Activated CD4-positive, alpha-beta memory T cell treated with anti-CD3 and anti-CD28 coated beads for 36 hours (primary cell): ENCODE data around the gene TNFRSF13B. TPM values are rescaled to one million over a fixed set of nuclear protein-coding genes. Genes with fewer than 3 reads are reported as not detected.
A peak's percentile ranks its signal among the peaks of the same experiment; 100 is the strongest.

Experiments
- CTCF ChIA-PET: fragments of 350-600 bp; sonication (Branson Sonifier 250); formaldehyde crosslinking; loops from one replicate; lab custom pipeline; 2021; ENCODE audit warnings: antibody characterized with exemption, inconsistent platforms; lab: Charles Lee
- POLR2A ChIA-PET: fragments of 350-600 bp; sonication (Branson Sonifier 250); formaldehyde crosslinking; loops from one replicate; lab custom pipeline; 2021; ENCODE audit warnings: antibody characterized with exemption; lab: Charles Lee
- DNase-seq: peaks from one replicate; pipeline ENCODE4 v3.0.0-alpha.2; 2020
- H3K27ac Mint-ChIP-seq: one replicate; pipeline ENCODE4 v1.8.0; 2021; ENCODE audit warnings: mixed read lengths
- H3K27me3 Mint-ChIP-seq: one replicate; pipeline ENCODE4 v1.8.0; 2021; ENCODE audit warnings: mixed read lengths
- H3K36me3 Mint-ChIP-seq: one replicate; pipeline ENCODE4 v1.8.0; 2021; ENCODE audit warnings: mixed read lengths
- H3K4me1 Mint-ChIP-seq: one replicate; pipeline ENCODE4 v1.8.0; 2021; ENCODE audit warnings: low read depth, mixed read lengths
- H3K4me3 Mint-ChIP-seq: one replicate; pipeline ENCODE4 v1.8.0; 2021; ENCODE audit warnings: mild to moderate bottlenecking, mixed read lengths
- H3K9me3 Mint-ChIP-seq: one replicate; pipeline ENCODE4 v1.8.0; 2021; ENCODE audit warnings: mixed read lengths
- intact Hi-C: fragments of 100-400 bp; cut with micrococcal nuclease; formaldehyde crosslinking; loops from one replicate; pipeline ENCODE4 v1.15.1; 2023
- total RNA-seq, 2 experiments: library from RNA; stranded (reverse); gene quantifications; one replicate each; pipeline ENCODE4 v1.2.3, GENCODE V29; 2021

The TNFRSF13B gene
- total RNA-seq, 2 experiments from 2014 or later = not detected

- Mint-ChIP-seq H3K27ac (no peak overlapping the region), H3K4me3 (no peak overlapping the region), H3K27me3 (no peaks in the 10 kb centered on the region), H3K36me3 (peaks cover 2% of the 10 kb centered on the region), H3K4me1 (no peaks in the 10 kb centered on the region), H3K9me3 (peaks cover 13% of the 10 kb centered on the region)
- no peak for DNase-seq
- intact Hi-C loops = no loop called here
- CTCF ChIA-PET = no interaction called here
- POLR2A ChIA-PET = no interaction called here
Observed at GRCh38 chr17:16944334-16945135, 27.4 kb downstream of the TNFRSF13B start.

GRCh38 chr17:16943541-16944333 lies 28.2 kb downstream of the TNFRSF13B start:
- ChIA-PET CTCF (no interaction called here), POLR2A (no interaction called here)
- H3K36me3 Mint-ChIP-seq = no peaks in the 10 kb centered on the region
- no peak overlapping the region for H3K4me3 Mint-ChIP-seq
- H3K27me3 Mint-ChIP-seq = no peaks in the 10 kb centered on the region
- H3K27ac Mint-ChIP-seq = no peak overlapping the region
- peaks cover 6% of the 10 kb centered on the region for H3K9me3 Mint-ChIP-seq
- H3K4me1 Mint-ChIP-seq = no peaks in the 10 kb centered on the region
- intact Hi-C loops = no loop called here
- no peak for DNase-seq

GRCh38 chr17:16943032-16943352 lies 28.9 kb downstream of the TNFRSF13B start:
- ChIA-PET CTCF (no interaction called here), POLR2A (no interaction called here)
- Mint-ChIP-seq H3K27me3 (no peaks in the 10 kb centered on the region), H3K4me1 (no peaks in the 10 kb centered on the region), H3K4me3 (no peak overlapping the region), H3K27ac (no peak overlapping the region), H3K9me3 (peaks cover 2% of the 10 kb centered on the region), H3K36me3 (no peaks in the 10 kb centered on the region)
- intact Hi-C loops = no loop called here
- no peak for DNase-seq

- Mint-ChIP-seq H3K4me1 (no peaks in the 10 kb centered on the region), H3K4me3 (no peak overlapping the region), H3K27me3 (no peaks in the 10 kb centered on the region), H3K9me3 (no peaks in the 10 kb centered on the region), H3K27ac (no peak overlapping the region), H3K36me3 (no peaks in the 10 kb centered on the region)
- POLR2A ChIA-PET = no interaction called here
- intact Hi-C loops = no loop called here
- CTCF ChIA-PET = no interaction called here
- no peak for DNase-seq
Observed at GRCh38 chr17:16942141-16943031, 29.5 kb downstream of the TNFRSF13B start.

- H3K4me1 Mint-ChIP-seq = no peaks in the 10 kb centered on the region
- intact Hi-C loops = no loop called here
Observed at GRCh38 chr17:16941072-16942036, 30.6 kb downstream of the TNFRSF13B start.

GRCh38 chr17:16940116-16940881 lies 31.6 kb downstream of the TNFRSF13B start:
- no peak overlapping the region for H3K27ac Mint-ChIP-seq

More at GRCh38 chr17:16941072-16942036, 30.6 kb downstream of the TNFRSF13B start:
- Mint-ChIP-seq H3K4me3 (no peak overlapping the region), H3K9me3 (no peaks in the 10 kb centered on the region), H3K36me3 (no peaks in the 10 kb centered on the region), H3K27me3 (no peaks in the 10 kb centered on the region), H3K27ac (no peak overlapping the region)
- CTCF ChIA-PET = no interaction called here
- POLR2A ChIA-PET = no interaction called here
- DNase-seq = no peak

GRCh38 chr17:16939606-16940115 lies 32.3 kb downstream of the TNFRSF13B start:
- H3K36me3 Mint-ChIP-seq = no peaks in the 10 kb centered on the region
- CTCF ChIA-PET = no interaction called here

More at GRCh38 chr17:16940116-16940881, 31.6 kb downstream of the TNFRSF13B start:
- no peaks in the 10 kb centered on the region for H3K27me3 Mint-ChIP-seq
- H3K4me3 Mint-ChIP-seq = no peak overlapping the region
- no peaks in the 10 kb centered on the region for H3K9me3 Mint-ChIP-seq
- ChIA-PET CTCF (no interaction called here), POLR2A (no interaction called here)
- intact Hi-C loops = no loop called here
- no peak for DNase-seq
- H3K4me1 Mint-ChIP-seq = no peaks in the 10 kb centered on the region
- no peaks in the 10 kb centered on the region for H3K36me3 Mint-ChIP-seq

GRCh38 chr17:16939208-16939576 lies 32.7 kb downstream of the TNFRSF13B start:
- Mint-ChIP-seq H3K36me3 (no peaks in the 10 kb centered on the region), H3K9me3 (no peaks in the 10 kb centered on the region), H3K27ac (no peak overlapping the region), H3K4me3 (no peak overlapping the region), H3K27me3 (no peaks in the 10 kb centered on the region), H3K4me1 (no peaks in the 10 kb centered on the region)
- DNase-seq = no peak
- POLR2A ChIA-PET = no interaction called here
- CTCF ChIA-PET = no interaction called here
- intact Hi-C loops = no loop called here

More at GRCh38 chr17:16939606-16940115, 32.3 kb downstream of the TNFRSF13B start:
- intact Hi-C loops = no loop called here
- Mint-ChIP-seq H3K27ac (no peak overlapping the region), H3K27me3 (no peaks in the 10 kb centered on the region), H3K4me3 (no peak overlapping the region), H3K4me1 (no peaks in the 10 kb centered on the region), H3K9me3 (no peaks in the 10 kb centered on the region)
- peak; percentile 4 for DNase-seq
- POLR2A ChIA-PET = no interaction called here

GRCh38 chr17:16938496-16939207 lies 33.3 kb downstream of the TNFRSF13B start:
- Mint-ChIP-seq H3K4me3 (no peak overlapping the region), H3K27ac (no peak overlapping the region), H3K9me3 (no peaks in the 10 kb centered on the region), H3K36me3 (no peaks in the 10 kb centered on the region), H3K4me1 (no peaks in the 10 kb centered on the region), H3K27me3 (no peaks in the 10 kb centered on the region)
- peak; percentile 1 for DNase-seq
- POLR2A ChIA-PET = no interaction called here
- CTCF ChIA-PET = no interaction called here
- intact Hi-C loops = no loop called here

GRCh38 chr17:16938031-16938430 lies 33.9 kb downstream of the TNFRSF13B start:
- no peak overlapping the region for H3K4me3 Mint-ChIP-seq
- no peaks in the 10 kb centered on the region for H3K4me1 Mint-ChIP-seq
- no peak overlapping the region for H3K27ac Mint-ChIP-seq
- DNase-seq = no peak
- H3K9me3 Mint-ChIP-seq = no peaks in the 10 kb centered on the region
- intact Hi-C loops = no loop called here
- ChIA-PET CTCF (no interaction called here), POLR2A (no interaction called here)
- H3K36me3 Mint-ChIP-seq = no peaks in the 10 kb centered on the region
- no peaks in the 10 kb centered on the region for H3K27me3 Mint-ChIP-seq
